HepG2 (cell line): Measurements from ENCODE around the gene SEMA3F. TPM values are rescaled to one million over a fixed set of nuclear protein-coding genes. Genes with fewer than 3 reads are reported as not detected.

ENCODE experiments used
- DMAP1 ChIP-seq: IDR thresholded peaks from 2 replicates; pipeline ENCODE4 v1.6.1; 2016
- ETS1 ChIP-seq: sonication (generic); formaldehyde crosslinking; IDR thresholded peaks from 2 replicates; pipeline ENCODE4 v1.4.0; 2020; ENCODE audit warnings: missing genetic modification reagents
- JUND ChIP-seq: sonication (generic); formaldehyde crosslinking; IDR thresholded peaks from 2 replicates; pipeline ENCODE4 v1.8.0; 2022; ENCODE audit warnings: mild to moderate bottlenecking, missing genetic modification reagents
- NAIF1 ChIP-seq: sonication (generic); formaldehyde crosslinking; IDR thresholded peaks from 2 replicates; pipeline ENCODE4 v1.5.0; 2020; ENCODE audit warnings: mild to moderate bottlenecking, missing genetic modification reagents, borderline replicate concordance
- NBN ChIP-seq: fragments of 450-650 bp; conservative IDR thresholded peaks from 2 replicates; pipeline ENCODE4 v1.6.1; 2017
- POLR2AphosphoS2 ChIP-seq: IDR thresholded peaks from 2 replicates; pipeline ENCODE4 v1.6.1; 2011; ENCODE audit warnings: low read depth, low read length, improper control_type of control experiment
- SMARCE1 ChIP-seq: fragments of 450-650 bp; IDR thresholded peaks from 2 replicates; pipeline ENCODE4 v1.6.1; 2017; ENCODE audit warnings: borderline replicate concordance
- SNAPC2 ChIP-seq: sonication (generic); formaldehyde crosslinking; IDR thresholded peaks from 2 replicates; pipeline ENCODE4 v1.8.1; 2022; ENCODE audit warnings: mild to moderate bottlenecking, missing genetic modification reagents
- ZFP91 ChIP-seq: sonication (generic); formaldehyde crosslinking; IDR thresholded peaks from 2 replicates; pipeline ENCODE4 v1.9.0; 2022; ENCODE audit warnings: missing genetic modification reagents, mild to moderate bottlenecking, borderline replicate concordance
- ZNF576 ChIP-seq: sonication (generic); formaldehyde crosslinking; IDR thresholded peaks from 2 replicates; pipeline ENCODE4 v1.4.0; 2020; ENCODE audit warnings: mild to moderate bottlenecking, missing genetic modification reagents
- ZSCAN5A ChIP-seq: sonication (generic); formaldehyde crosslinking; IDR thresholded peaks from 2 replicates; pipeline ENCODE4 v1.8.0; 2022; ENCODE audit warnings: mild to moderate bottlenecking, missing genetic modification reagents, borderline replicate concordance
- polyA plus RNA-seq, 8 experiments: library from polyadenylated mRNA; depleted of rRNA in 3 of 8; stranded (reverse) in 7 of 8; unstranded in 1 of 8; fragments of >200 nt; fragmentation: Illumina TruSeq in 4 of 8; extraction: Trizol in 4 of 8; gene quantifications; 2 replicates each; pipeline versions ENCODE4 v1.2.1 to v1.2.3, GENCODE V29; 2011 to 2016; ENCODE audit warnings: low read depth in 4 of 8, missing spikeins in 1 of 8, mixed read lengths in 1 of 8; ENCODE audit not compliant: insufficient read depth in 1 of 8
- total RNA-seq, 5 experiments: library from RNA; depleted of rRNA; stranded (reverse); fragments of >200 nt; fragmentation: Illumina TruSeq; extraction: Trizol; gene quantifications; 2 replicates each; pipeline ENCODE4 v1.2.3, GENCODE V29; 2016; ENCODE audit warnings: low read depth in 1 of 5
- TF ChIP-seq, protein P1 (sequence below): sonication (generic); formaldehyde crosslinking; IDR thresholded peaks from 2 replicates; pipeline ENCODE4 v1.4.0; 2020; ENCODE audit warnings: missing genetic modification reagents
- TF ChIP-seq, protein P2 (sequence below): sonication (generic); formaldehyde crosslinking; IDR thresholded peaks from 2 replicates; pipeline ENCODE4 v1.4.0; 2020; ENCODE audit warnings: missing genetic modification reagents
- TF ChIP-seq, protein P3 (sequence below): sonication (generic); formaldehyde crosslinking; IDR thresholded peaks from 2 replicates; pipeline ENCODE4 v1.4.0; 2020; ENCODE audit warnings: missing genetic modification reagents

SEMA3F gene
- total and polyA plus RNA-seq, 2 of the 13 experiments (the other 11 are each of a cell fraction or from before 2014, with no cell fraction given), result 7.6 to 17.2 TPM

DNA sequence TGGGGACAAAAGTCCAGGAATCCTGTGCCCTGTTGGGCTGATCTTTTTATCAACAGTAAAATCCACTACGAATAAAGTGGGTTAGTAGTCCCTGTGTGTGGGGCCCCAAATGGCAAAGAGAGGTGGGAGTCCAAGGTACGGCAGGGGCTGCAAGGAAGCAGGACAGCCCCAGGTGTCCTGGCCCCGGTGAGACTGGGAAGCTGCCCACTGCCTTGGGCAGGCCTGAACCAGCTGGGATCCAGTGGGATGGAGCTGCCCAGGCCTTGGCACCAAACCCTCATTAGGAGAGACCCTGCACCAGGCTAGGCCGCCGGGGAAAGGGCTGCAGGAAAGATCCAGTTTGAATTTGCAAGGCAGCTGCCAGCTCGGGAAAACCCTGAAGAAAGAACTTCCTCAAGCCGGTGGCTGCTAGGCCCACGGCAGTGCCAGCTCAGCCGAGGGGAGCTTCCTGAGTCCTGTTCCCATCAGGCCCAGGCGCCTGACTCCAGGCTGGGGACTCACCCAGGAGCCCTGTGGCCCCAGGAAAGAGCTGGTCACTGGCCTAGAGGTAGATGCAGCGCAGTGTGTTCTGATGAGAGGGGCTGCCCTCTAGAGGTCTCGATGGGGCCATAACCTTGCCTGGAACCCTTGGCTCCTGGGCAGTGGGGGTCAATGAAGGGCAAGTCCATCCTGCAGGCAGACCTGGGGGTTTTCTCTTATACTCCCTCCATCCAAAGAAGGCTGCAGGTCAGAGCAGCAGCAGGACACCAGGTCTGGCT, 66.5 kb downstream of the SEMA3F start (continued):
- TF ChIP-seq ZSCAN5A (CRISPR knock-in tag) (no peak), ETS1 (CRISPR knock-in tag) (no peak), ZFP91 (peak; percentile 90), SMARCE1 (no peak), ZNF576 (0 out of 2 replicates have a peak, but pooled peaks have one; percentile 41), POLR2AphosphoS2 (peak; percentile 72; the same call in 1 of the 2 replicates), NAIF1 (CRISPR knock-in tag) (no peak), DMAP1 (CRISPR knock-in tag) (peak; percentile 34; the same call in 1 of the 2 replicates), SNAPC2 (CRISPR knock-in tag) (0 out of 2 replicates have a peak, but pooled peaks have one; percentile 39), NBN (no peak), JUND (CRISPR knock-in tag) (0 out of 2 replicates have a peak, but pooled peaks have one; percentile 26)
- TF ChIP-seq, protein P1, sequence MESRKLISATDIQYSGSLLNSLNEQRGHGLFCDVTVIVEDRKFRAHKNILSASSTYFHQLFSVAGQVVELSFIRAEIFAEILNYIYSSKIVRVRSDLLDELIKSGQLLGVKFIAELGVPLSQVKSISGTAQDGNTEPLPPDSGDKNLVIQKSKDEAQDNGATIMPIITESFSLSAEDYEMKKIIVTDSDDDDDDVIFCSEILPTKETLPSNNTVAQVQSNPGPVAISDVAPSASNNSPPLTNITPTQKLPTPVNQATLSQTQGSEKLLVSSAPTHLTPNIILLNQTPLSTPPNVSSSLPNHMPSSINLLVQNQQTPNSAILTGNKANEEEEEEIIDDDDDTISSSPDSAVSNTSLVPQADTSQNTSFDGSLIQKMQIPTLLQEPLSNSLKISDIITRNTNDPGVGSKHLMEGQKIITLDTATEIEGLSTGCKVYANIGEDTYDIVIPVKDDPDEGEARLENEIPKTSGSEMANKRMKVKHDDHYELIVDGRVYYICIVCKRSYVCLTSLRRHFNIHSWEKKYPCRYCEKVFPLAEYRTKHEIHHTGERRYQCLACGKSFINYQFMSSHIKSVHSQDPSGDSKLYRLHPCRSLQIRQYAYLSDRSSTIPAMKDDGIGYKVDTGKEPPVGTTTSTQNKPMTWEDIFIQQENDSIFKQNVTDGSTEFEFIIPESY (CRISPR knock-in tag), result peak; percentile 7; the same call in 1 of the 2 replicates
- TF ChIP-seq, protein P2, sequence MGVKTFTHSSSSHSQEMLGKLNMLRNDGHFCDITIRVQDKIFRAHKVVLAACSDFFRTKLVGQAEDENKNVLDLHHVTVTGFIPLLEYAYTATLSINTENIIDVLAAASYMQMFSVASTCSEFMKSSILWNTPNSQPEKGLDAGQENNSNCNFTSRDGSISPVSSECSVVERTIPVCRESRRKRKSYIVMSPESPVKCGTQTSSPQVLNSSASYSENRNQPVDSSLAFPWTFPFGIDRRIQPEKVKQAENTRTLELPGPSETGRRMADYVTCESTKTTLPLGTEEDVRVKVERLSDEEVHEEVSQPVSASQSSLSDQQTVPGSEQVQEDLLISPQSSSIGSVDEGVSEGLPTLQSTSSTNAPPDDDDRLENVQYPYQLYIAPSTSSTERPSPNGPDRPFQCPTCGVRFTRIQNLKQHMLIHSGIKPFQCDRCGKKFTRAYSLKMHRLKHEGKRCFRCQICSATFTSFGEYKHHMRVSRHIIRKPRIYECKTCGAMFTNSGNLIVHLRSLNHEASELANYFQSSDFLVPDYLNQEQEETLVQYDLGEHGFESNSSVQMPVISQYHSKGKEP (CRISPR knock-in tag), result no peak
- TF ChIP-seq, protein P3, sequence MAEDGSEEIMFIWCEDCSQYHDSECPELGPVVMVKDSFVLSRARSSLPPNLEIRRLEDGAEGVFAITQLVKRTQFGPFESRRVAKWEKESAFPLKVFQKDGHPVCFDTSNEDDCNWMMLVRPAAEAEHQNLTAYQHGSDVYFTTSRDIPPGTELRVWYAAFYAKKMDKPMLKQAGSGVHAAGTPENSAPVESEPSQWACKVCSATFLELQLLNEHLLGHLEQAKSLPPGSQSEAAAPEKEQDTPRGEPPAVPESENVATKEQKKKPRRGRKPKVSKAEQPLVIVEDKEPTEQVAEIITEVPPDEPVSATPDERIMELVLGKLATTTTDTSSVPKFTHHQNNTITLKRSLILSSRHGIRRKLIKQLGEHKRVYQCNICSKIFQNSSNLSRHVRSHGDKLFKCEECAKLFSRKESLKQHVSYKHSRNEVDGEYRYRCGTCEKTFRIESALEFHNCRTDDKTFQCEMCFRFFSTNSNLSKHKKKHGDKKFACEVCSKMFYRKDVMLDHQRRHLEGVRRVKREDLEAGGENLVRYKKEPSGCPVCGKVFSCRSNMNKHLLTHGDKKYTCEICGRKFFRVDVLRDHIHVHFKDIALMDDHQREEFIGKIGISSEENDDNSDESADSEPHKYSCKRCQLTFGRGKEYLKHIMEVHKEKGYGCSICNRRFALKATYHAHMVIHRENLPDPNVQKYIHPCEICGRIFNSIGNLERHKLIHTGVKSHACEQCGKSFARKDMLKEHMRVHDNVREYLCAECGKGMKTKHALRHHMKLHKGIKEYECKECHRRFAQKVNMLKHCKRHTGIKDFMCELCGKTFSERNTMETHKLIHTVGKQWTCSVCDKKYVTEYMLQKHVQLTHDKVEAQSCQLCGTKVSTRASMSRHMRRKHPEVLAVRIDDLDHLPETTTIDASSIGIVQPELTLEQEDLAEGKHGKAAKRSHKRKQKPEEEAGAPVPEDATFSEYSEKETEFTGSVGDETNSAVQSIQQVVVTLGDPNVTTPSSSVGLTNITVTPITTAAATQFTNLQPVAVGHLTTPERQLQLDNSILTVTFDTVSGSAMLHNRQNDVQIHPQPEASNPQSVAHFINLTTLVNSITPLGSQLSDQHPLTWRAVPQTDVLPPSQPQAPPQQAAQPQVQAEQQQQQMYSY, result peak; percentile 41; the same call in 1 of the 2 replicates
